ENCODE results near the gene CTRB1.
"Not testable (repeated sequence)": the region's sequence is repeated elsewhere in the genome, so short reads cannot be mapped to it uniquely, and the experiment has no call there.

CTRB1 gene

GRCh38 chr16:75269358-75269757 lies 50.6 kb downstream of the CTRB1 start:
- not testable (repeated sequence) for H3K27ac ChIP-seq (ENCODE audit: low read length); H3K4me3 ChIP-seq (ENCODE audit: low read depth in 1 of 2, low read length in 2 of 2); H3K27me3 ChIP-seq (ENCODE audit: low read depth, low read length)

DNA sequence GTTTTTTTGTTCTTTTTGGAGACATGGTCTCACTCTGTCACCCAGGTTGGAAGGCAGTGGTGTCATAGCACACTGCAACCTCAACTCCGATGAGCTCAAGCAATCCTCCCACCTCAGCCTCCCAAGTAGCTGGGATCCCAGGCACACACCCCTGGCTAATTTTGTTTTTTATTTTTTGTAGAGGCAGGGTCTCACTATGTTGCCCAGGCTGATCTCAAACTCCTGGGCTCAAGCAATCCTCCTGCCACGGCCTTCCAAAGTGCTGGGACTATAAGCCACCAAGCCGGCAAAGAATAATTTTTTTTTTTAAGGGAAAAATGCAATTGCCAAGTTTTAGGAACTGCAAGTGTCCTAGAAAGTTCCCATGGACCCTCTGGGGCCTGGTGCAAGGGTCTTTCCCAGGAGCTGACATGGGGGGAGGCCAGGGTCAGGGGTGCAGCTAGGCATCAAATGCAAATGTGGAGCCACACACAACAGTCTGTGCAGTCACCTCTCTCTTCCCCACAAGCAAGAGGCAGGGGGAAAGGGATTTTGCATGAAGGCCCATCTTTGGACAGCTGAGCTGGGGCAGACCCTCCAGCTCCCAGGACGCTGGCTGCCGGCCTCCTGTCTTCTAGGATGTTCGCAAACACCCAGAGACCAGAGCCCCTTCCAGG lies 52.8 kb downstream of the CTRB1 start:
- Histone ChIP-seq H3K4me1 (ENCODE audit: control insufficient read depth in 1 of 2, insufficient read depth in 2 of 2, low read length in 2 of 2) (peaks cover 0 to 23% of the 10 kb centered on the region in 2 donors), H3K27me3 (ENCODE audit: low read depth, low read length) (no peaks in the 10 kb centered on the region), H3K4me3 (ENCODE audit: low read depth in 1 of 2, low read length in 2 of 2) (no peak overlapping the region), H3K36me3 (ENCODE audit: control insufficient read depth in 1 of 2, insufficient read depth in 2 of 2, low read length in 2 of 2) (no peaks in the 10 kb centered on the region), H3K9me3 (ENCODE audit: control insufficient read depth in 1 of 2, low read length in 2 of 2) (no peaks in the 10 kb centered on the region), H3K27ac (ENCODE audit: low read length) (no peak overlapping the region)

More at GRCh38 chr16:75269358-75269757, 50.6 kb downstream of the CTRB1 start:
- H3K9me3 ChIP-seq (ENCODE audit: control insufficient read depth in 1 of 2, low read length in 2 of 2); H3K36me3 ChIP-seq (ENCODE audit: control insufficient read depth in 1 of 2, insufficient read depth in 2 of 2, low read length in 2 of 2): not testable (repeated sequence)
- peaks cover 0 to 30% of the 10 kb centered on the region in 2 donors for H3K4me1 ChIP-seq (ENCODE audit: control insufficient read depth in 1 of 2, insufficient read depth in 2 of 2, low read length in 2 of 2)

DNA sequence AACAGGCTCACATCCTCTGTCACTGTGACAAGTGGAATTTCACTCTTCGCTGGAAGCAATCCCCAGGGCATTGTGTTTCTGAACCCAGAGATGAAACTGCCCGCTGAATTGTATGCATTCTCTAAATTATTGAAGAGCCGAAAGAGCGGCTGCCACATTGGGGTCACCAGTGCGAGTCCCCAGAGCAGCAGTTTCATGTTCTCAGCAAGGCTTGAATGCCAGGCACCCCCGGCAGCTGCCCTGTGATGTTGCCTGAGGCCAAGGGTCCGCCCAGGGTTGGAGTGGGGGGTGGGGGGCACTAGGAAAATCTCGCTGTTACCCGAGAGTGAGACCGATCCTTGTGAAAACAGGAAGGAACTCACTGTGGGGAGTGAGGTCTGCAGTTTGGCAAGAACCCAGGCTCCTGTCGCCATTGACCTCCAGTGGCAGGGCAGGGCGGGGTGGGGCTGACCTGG lies 53.3 kb downstream of the CTRB1 start:
- no peaks in the 10 kb centered on the region for H3K27me3 ChIP-seq (ENCODE audit: low read depth, low read length)
- H3K27ac ChIP-seq (ENCODE audit: low read length): no peak overlapping the region
- H3K4me3 ChIP-seq (ENCODE audit: low read depth in 1 of 2, low read length in 2 of 2): no peak overlapping the region
- peaks cover 0 to 19% of the 10 kb centered on the region in 2 donors for H3K4me1 ChIP-seq (ENCODE audit: control insufficient read depth in 1 of 2, insufficient read depth in 2 of 2, low read length in 2 of 2)
- no peaks in the 10 kb centered on the region for H3K36me3 ChIP-seq (ENCODE audit: control insufficient read depth in 1 of 2, insufficient read depth in 2 of 2, low read length in 2 of 2)
- H3K9me3 ChIP-seq (ENCODE audit: control insufficient read depth in 1 of 2, low read length in 2 of 2): no peaks in the 10 kb centered on the region

DNA sequence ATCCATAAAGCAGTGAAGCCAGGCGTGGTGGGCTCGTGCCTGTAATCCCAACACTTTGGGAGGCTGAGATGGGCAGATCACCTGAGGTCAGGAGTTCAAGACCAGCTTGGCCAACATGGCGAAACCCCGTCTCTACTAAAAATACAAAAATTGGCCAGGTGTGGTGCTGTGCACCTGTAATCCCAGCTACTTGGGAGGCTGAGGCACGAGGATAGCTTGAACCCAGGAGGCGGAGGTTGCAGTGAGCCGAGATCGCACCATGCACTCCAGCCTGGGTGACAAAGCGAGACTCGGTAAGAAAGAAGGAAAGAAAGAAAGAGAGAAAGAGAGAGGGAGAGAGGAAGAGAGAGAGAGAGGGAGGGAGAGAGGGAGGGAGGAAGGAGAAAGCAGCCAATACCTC lies 53.8 kb downstream of the CTRB1 start:
- H3K27ac ChIP-seq (ENCODE audit: low read length); H3K27me3 ChIP-seq (ENCODE audit: low read depth, low read length); H3K36me3 ChIP-seq (ENCODE audit: control insufficient read depth in 1 of 2, insufficient read depth in 2 of 2, low read length in 2 of 2); H3K9me3 ChIP-seq (ENCODE audit: control insufficient read depth in 1 of 2, low read length in 2 of 2); H3K4me3 ChIP-seq (ENCODE audit: low read depth in 1 of 2, low read length in 2 of 2): not testable (repeated sequence)
- peaks cover 0 to 14% of the 10 kb centered on the region in 2 donors for H3K4me1 ChIP-seq (ENCODE audit: control insufficient read depth in 1 of 2, insufficient read depth in 2 of 2, low read length in 2 of 2)

DNA sequence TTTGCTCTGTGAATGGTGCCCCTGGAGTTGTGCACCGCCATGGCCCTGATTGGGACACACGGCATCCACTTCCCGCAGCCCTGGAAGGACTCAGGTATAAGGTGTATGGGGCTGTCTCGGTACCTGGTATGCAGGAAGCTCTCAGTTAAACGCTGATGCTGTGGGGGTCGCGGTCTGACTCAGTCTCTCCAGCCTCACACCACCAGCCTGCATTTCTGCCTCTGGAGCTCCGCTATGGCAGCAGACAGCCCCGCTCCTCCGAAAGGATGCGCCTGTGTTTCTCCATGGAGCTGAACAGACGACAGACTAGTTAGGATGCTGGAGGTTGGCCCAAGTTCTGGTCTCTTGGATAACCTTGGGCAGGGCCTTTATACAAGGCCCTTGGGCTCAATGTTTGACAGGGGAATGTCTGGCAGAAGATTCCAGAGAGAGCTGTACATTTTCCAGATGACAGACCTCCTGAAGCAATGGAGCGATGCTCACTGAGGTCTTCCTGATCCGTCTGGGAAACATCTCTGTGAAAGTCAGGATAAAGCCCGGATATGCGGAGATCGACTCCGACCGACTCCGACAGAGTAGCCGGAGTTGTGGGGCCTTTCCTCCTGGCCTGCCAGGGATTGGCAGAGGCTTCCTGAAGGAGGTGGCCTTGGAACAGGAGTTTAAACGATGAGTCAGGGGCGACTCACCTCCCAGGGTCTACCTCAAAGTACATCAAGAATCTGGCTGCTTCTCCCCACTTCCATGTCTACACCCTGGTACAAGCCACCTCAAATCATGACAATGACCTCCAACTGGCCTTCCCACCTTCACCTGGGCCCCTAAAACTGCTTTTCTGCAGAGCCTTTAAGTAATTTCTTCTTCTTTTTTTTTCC lies 54.5 kb downstream of the CTRB1 start:
- Histone ChIP-seq H3K4me3 (ENCODE audit: low read depth in 1 of 2, low read length in 2 of 2) (no peak overlapping the region), H3K4me1 (ENCODE audit: control insufficient read depth in 1 of 2, insufficient read depth in 2 of 2, low read length in 2 of 2) (peaks cover 0 to 11% of the 10 kb centered on the region in 2 donors), H3K27me3 (ENCODE audit: low read depth, low read length) (no peaks in the 10 kb centered on the region), H3K9me3 (ENCODE audit: control insufficient read depth in 1 of 2, low read length in 2 of 2) (no peaks in the 10 kb centered on the region), H3K36me3 (ENCODE audit: control insufficient read depth in 1 of 2, insufficient read depth in 2 of 2, low read length in 2 of 2) (no peaks in the 10 kb centered on the region), H3K27ac (ENCODE audit: low read length) (no peak overlapping the region)

Measured in muscle layer of duodenum (tissue), 2 donors.